Measurements from ENCODE around the gene MACC1. TPM values are rescaled to one million over a fixed set of nuclear protein-coding genes. Genes with fewer than 3 reads are reported as not detected.
A peak's percentile ranks its signal among the peaks of the same experiment; 100 is the strongest.

Gene MACC1
- total and polyA plus RNA-seq, 10 of the 15 experiments (the other 5 are each of a cell fraction or from before 2014, with no cell fraction given): 6.0 to 61.1 (median 12.7) TPM

GRCh38 chr7:20199015-20199737, 18.0 kb downstream of the MACC1 start:
- Histone ChIP-seq H3K4me3 (no peak overlapping the region; the same call in 1 of the 2 replicates), H3K27me3 (replicated peaks in 1 of 2; ENCODE audit: control insufficient read depth in 2 of 2, insufficient read depth in 2 of 2, low read length in 1 of 2) (no peaks in the 10 kb centered on the region), H3K4me2 (ENCODE audit: control insufficient read depth, insufficient read depth) (peak overlapping the region; percentile 44; the same call in 1 of the 2 replicates), H2AFZ (ENCODE audit: control insufficient read depth, low read depth, low read length) (no peak overlapping the region), H3K79me2 (ENCODE audit: control insufficient read depth, insufficient read depth, low read length) (peaks cover 41% of the 10 kb centered on the region), H4K20me1 (ENCODE audit: control insufficient read depth, insufficient read depth) (no peaks in the 10 kb centered on the region), H3K9me3 (replicated peaks; ENCODE audit: control insufficient read depth, insufficient read depth, low read length) (no peaks in the 10 kb centered on the region; the same call in 2 of the 3 replicates), H3K36me3 (ENCODE audit: control insufficient read depth in 2 of 2, insufficient read depth in 2 of 2, low read length in 1 of 2) (peaks cover 0 to 2% of the 10 kb centered on the region in 2 experiments; a peak in 2 of 4 replicates), H3K9ac (ENCODE audit: control insufficient read depth, insufficient read depth, low read length) (no peak overlapping the region), H3K27ac (ENCODE audit: control insufficient read depth, insufficient read depth) (peak overlapping the region; percentile 3; the same call in 1 of the 2 replicates), H3K4me1 (ENCODE audit: control insufficient read depth, insufficient read depth, low read length) (peaks cover 25% of the 10 kb centered on the region)
- ChIA-PET CTCF (interaction anchor here (0.6 to 5.9 kb wide), 28 partner anchors 9 to 451 kb away, joined by 3 to 49 read pairs (median 5); no protein-coding TSS in a partner anchor), POLR2A (interaction anchor here (0.8 to 2.3 kb wide), 9 partner anchors 9 to 132 kb away, joined by 3 to 7 read pairs (median 4); no protein-coding TSS in a partner anchor), SMC1A (ENCODE audit: uncharacterized antibody, unreplicated experiment) (interaction anchor here (0.7 to 2.9 kb wide), 34 partner anchors 8 to 445 kb away, joined by 3 to 43 read pairs (median 4); partner anchors contain the start of gene MACC1), RAD21 (ENCODE audit: unreplicated experiment) (interaction anchor here (0.6 to 7.6 kb wide), 21 partner anchors 13 to 445 kb away, joined by 3 to 57 read pairs (median 6); partner anchors contain the start of genes ITGB8 and MACC1)
- DNase-seq (ENCODE audit: low read depth, low spot score) (peak; percentile 94), ATAC-seq (peak; percentile 77), FAIRE-seq (peak; percentile 92)
- no TSS peak for BruUV-seq (replicated peaks)
- WGBS (ENCODE audit: insufficient coverage, insufficient replicate concordance, low lambda C conversion rate, missing lambda C conversion rate): 55% methylated on average over 2 of the region's 2 CpGs
- intact Hi-C loops (cut with micrococcal nuclease; ENCODE audit: unreplicated experiment) (loop anchor here (1.0 to 5.0 kb wide), 3 partner anchors 18 to 217 kb away; partner anchors contain the start of gene MACC1), in situ Hi-C loops (cut with MboI) (no loop called here)
- TF ChIP-seq ZNF24 (IDR thresholded peaks at IDR 0.05): no peak
- peak; percentile 94 for TF ChIP-seq IKZF2 (IDR thresholded peaks at IDR 0.05)
- TF ChIP-seq NFYB (IDR thresholded peaks at IDR 0.05; ENCODE audit: insufficient read depth, low read depth, low read length): peak; percentile 91
- peak; percentile 88 for TF ChIP-seq PBX3 (IDR thresholded peaks at IDR 0.05; ENCODE audit: insufficient replicate concordance, low read depth, low read length)
- no peak for TF ChIP-seq TBL1XR1 (IDR thresholded peaks at IDR 0.05; ENCODE audit: low read depth, low read length)
- TF ChIP-seq RELB (IDR thresholded peaks at IDR 0.05; ENCODE audit: low read depth): peak; percentile 61; the same call in 1 of the 2 replicates
- no peak for TF ChIP-seq RCOR1 (conservative IDR thresholded peaks at IDR 0.05; ENCODE audit: low read depth, low read length)
- TF ChIP-seq ATF7 (IDR thresholded peaks at IDR 0.05; ENCODE audit: low read depth): peak; percentile 82
- peak in 1 of 2 experiments; percentile 50; a peak in 1 of 3 replicates for TF ChIP-seq EGR1 (IDR thresholded peaks at IDR 0.05; ENCODE audit: borderline replicate concordance in 1 of 2, low read depth in 2 of 2, low read length in 2 of 2)
- peak; percentile 58 for TF ChIP-seq POLR2AphosphoS5 (IDR thresholded peaks at IDR 0.05; ENCODE audit: low read length)
- TF ChIP-seq SMAD1 (IDR thresholded peaks at IDR 0.05; ENCODE audit: low read depth, partially characterized antibody): peak; percentile 80
- peak; percentile 66; the same call in 1 of the 2 replicates for TF ChIP-seq NBN (IDR thresholded peaks at IDR 0.05)
- 0 out of 2 replicates have a peak, but pooled peaks have one; percentile 30 for TF ChIP-seq ZBED1 (IDR thresholded peaks at IDR 0.05; ENCODE audit: borderline replicate concordance)
- peak; percentile 71 for TF ChIP-seq MTA2 (IDR thresholded peaks at IDR 0.05; ENCODE audit: low read depth)
- TF ChIP-seq RUNX3 (IDR thresholded peaks at IDR 0.05; ENCODE audit: low read length): peak; percentile 63
- TF ChIP-seq ZNF687 (IDR thresholded peaks at IDR 0.05): 0 out of 2 replicates have a peak, but pooled peaks have one; percentile 46
- TF ChIP-seq CHD4 (IDR thresholded peaks at IDR 0.05): no peak

Data from GM12878 (cell line).